HCT116 (cell line): ENCODE results near the gene KIF1A.

Source experiments
- CTCF ChIP-seq, 3 experiments: fragments of 200-600 bp in 1 of 3; sonication (generic) in 1 of 3; IDR thresholded peaks in 2 of 3; conservative IDR thresholded peaks in 1 of 3; 2 replicates each; pipeline ENCODE4 v1.5.1; 2012 to 2017; ENCODE audit warnings: low read depth in 2 of 3, low read length in 2 of 3, antibody characterized with exemption in 1 of 3, borderline replicate concordance in 1 of 3, control low read depth in 1 of 3, mild to moderate bottlenecking in 1 of 3, mixed read lengths in 1 of 3, mixed run types in 1 of 3, moderate library complexity in 1 of 3; ENCODE audit not compliant: insufficient read depth in 1 of 3
- SIN3A ChIP-seq: IDR thresholded peaks from 2 replicates; pipeline ENCODE4 v1.6.1; 2012; ENCODE audit warnings: low read depth

DNA sequence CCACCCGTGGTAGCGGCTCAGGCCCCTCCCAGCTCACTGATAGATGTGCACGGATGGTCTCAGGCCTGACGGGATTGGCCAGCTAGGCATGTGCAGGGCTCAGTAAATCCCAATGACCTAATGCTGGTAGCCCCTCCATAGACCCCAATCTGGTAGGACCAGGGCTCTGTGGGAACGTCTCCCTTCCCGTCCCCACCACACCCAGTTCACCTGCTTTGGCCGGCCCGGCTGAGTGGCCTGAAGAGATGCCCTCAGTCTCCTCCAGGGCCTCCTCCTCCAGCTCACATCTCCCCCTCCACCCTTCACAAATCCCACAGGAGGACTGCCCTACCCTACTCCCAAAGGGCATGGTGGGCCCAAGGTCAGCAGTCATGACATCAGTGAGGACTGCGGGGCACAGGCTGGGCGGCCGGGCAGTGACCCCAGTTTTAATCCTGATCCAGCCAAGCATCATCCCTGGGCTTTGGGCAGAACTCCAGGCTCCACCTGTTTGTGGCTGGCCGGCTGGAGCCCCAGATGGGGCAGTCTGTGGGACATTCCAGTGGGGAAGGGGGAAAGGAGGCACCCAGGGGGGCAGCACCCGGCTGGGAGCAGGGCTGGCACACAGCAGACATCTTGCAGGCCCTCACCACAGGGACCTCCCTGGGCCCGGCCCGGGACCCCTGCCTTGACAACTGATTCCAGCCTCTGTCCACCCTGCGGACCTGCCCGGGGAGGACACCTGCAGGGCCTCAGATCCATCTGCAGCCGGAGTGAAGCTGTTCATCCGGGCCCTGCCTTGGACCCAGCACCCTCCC is 2.3 kb downstream of the KIF1A start:
- no peak for TF ChIP-seq SIN3A
- TF ChIP-seq CTCF (IDR thresholded peaks at IDR 0.05 in 2 of 3, conservative IDR thresholded peaks at IDR 0.05 in 1 of 3; ENCODE audit: borderline replicate concordance in 1 of 3, insufficient read depth in 1 of 3, low read depth in 2 of 3, low read length in 2 of 3) = no peak
